ENCODE results near the gene BMI1. TPM values are rescaled to one million over a fixed set of nuclear protein-coding genes. Genes with fewer than 3 reads are reported as not detected.

BMI1 gene
- total and polyA plus RNA-seq, 3 donors from 2014 or later = 56.3 to 120 (median 111) TPM

DNA sequence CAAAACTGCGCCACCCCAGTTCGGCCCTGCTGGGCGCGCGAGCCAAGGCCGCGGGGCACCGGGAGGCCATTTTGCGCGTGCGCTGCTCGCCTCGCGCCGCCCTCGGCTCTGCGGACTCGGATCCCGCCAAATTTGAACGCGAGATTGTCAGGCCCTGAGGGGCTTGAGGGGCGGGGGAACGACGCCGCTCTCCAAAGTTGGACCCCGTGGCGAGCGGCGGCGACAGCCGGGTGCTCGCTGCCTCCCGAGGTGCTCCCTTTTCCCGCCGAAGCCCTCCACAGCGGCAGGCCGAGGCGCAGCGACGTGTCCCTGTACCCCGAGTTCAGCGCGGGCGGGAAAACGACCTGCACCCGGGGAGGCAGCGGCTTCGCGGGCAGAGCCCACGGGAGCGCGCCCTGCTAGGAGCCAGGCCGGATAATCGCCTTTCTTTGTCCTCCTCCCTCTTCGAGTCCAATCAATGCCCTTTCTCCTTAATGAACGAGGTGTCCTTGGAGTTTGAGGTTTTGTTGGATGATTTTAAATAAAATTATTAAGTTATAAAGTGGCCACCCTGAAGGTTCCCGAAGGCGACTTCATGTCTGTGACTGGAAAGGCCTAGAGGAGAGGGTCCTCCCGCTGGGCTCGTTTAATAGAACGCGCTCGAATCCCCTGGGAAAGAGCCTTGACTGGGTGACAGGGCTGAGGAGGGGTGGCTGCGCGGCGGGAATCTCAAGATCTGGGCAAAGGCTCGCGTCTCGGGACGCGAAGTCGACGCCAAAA lies 13.7 kb downstream of the BMI1 start:
- Histone ChIP-seq H3K27ac (peak overlapping the region in 1 of 2 donors; percentile 21), H3K4me1 (peaks cover 3% of the 10 kb centered on the region), H3K27me3 (no peaks in the 10 kb centered on the region), H3K36me3 (ENCODE audit: low read depth, missing control alignments) (no peaks in the 10 kb centered on the region), H3K9me3 (no peaks in the 10 kb centered on the region), H3K4me3 (peak overlapping the region; percentile 45 to 50)
- peak; percentile 70 for DNase-seq
- 10 to 11% methylated on average over 50 to 73 of the region's 73 CpGs for WGBS, 2 donors
- intact Hi-C loops (cut with DNase I; ENCODE audit: low total_unique reads) = no loop called here
- TF ChIP-seq, protein P1, sequence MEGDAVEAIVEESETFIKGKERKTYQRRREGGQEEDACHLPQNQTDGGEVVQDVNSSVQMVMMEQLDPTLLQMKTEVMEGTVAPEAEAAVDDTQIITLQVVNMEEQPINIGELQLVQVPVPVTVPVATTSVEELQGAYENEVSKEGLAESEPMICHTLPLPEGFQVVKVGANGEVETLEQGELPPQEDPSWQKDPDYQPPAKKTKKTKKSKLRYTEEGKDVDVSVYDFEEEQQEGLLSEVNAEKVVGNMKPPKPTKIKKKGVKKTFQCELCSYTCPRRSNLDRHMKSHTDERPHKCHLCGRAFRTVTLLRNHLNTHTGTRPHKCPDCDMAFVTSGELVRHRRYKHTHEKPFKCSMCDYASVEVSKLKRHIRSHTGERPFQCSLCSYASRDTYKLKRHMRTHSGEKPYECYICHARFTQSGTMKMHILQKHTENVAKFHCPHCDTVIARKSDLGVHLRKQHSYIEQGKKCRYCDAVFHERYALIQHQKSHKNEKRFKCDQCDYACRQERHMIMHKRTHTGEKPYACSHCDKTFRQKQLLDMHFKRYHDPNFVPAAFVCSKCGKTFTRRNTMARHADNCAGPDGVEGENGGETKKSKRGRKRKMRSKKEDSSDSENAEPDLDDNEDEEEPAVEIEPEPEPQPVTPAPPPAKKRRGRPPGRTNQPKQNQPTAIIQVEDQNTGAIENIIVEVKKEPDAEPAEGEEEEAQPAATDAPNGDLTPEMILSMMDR (IDR thresholded peaks at IDR 0.05) = no peak
- TF ChIP-seq POLR2A (IDR thresholded peaks at IDR 0.05) = no peak

DNA sequence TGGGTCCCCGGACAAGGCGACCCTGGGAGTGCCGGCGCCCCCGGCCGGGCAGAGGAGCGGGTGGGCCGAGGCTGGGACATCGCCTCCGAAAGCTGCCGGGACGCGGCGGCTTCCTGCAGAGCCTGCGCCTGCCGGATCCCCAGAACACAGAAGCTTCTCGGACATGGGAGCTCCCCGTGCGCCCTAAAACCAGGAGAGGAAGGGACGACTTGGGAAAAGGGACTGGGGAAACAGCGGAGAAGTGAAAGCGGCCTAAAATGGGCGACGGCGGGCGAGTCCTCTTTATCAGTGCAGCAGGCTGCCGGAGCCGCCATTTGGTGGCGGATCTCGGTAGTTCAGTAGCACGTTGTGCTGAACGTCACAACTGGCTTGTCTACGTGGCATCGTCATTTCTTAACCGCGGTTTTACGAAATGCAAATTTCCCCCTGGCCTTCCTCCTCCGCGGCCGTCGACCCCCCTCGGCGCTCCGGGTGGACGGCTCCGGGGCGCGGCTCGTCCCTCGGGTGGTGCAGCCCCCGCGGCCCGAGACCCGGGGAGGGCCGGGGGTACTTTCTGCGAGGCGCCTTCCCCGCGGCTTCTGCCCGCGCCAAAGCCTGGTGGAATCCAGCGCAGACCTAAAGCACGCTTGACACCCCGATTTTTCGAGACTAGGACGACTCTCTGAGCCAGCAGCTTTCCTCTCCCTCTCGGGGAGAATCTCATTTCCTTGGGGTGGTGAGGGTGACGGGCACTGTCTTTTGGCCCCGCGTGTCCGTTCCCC lies 14.5 kb downstream of the BMI1 start:
- Histone ChIP-seq H3K9me3 (no peaks in the 10 kb centered on the region), H3K27ac (peak overlapping the region; percentile 3 to 21), H3K27me3 (no peaks in the 10 kb centered on the region), H3K4me3 (peak overlapping the region; percentile 45 to 50), H3K4me1 (peaks cover 3% of the 10 kb centered on the region), H3K36me3 (ENCODE audit: low read depth, missing control alignments) (no peaks in the 10 kb centered on the region)
- intact Hi-C loops (cut with DNase I; ENCODE audit: low total_unique reads) = no loop called here
- WGBS, 2 donors = 2% methylated on average over 24 to 71 of the region's 71 CpGs
- no peak for TF ChIP-seq POLR2A (IDR thresholded peaks at IDR 0.05)
- TF ChIP-seq, protein P1 (IDR thresholded peaks at IDR 0.05) = peak in 1 of 3 experiments; percentile 38
- DNase-seq = peak; percentile 69

DNA sequence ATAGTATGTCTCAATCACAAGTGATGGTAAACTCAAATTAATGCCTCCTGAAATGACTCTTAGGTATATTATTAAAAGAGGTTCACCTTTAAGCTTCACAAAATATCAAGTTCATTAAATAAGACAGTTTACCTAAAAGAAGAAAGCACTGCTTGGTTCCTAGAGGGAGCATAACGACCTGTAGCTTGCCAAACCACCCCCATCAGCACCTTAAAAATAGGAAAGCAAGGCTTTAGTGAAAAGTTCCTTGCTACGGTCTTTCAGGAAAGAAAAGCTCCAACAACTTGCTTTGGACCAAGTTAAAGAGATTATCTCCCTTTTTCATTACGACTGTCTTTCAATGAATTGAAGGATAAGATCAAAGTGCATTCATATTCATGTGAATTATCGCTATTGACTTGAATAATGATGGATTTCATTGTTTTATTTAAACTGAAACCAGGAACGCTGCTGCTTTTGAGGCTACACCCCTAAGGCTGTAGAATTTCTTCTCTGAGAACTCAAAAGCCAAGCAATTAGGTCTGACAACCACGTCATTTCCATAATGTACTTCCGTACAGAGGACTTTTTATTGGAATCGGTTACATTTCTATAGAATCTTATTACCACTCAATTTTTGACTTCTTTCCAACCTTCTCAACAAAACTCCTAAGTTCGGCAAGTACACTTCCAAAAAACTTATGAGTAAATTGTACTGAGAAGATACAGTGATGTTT lies 17.4 kb downstream of the BMI1 start:
- peaks cover 14% of the 10 kb centered on the region for H3K4me1 ChIP-seq
- intact Hi-C loops (cut with DNase I; ENCODE audit: low total_unique reads) = no loop called here
- TF ChIP-seq, protein P1 (IDR thresholded peaks at IDR 0.05) = no peak
- TF ChIP-seq POLR2A (IDR thresholded peaks at IDR 0.05) = no peak
- no peak overlapping the region for H3K4me3 ChIP-seq
- WGBS, 2 donors = 21 to 25% methylated on average over 9 of the region's 9 CpGs
- no peak for DNase-seq
- H3K36me3 ChIP-seq (ENCODE audit: low read depth, missing control alignments) = no peaks in the 10 kb centered on the region
- no peak overlapping the region for H3K27ac ChIP-seq
- H3K9me3 ChIP-seq = no peaks in the 10 kb centered on the region
- no peaks in the 10 kb centered on the region for H3K27me3 ChIP-seq

DNA sequence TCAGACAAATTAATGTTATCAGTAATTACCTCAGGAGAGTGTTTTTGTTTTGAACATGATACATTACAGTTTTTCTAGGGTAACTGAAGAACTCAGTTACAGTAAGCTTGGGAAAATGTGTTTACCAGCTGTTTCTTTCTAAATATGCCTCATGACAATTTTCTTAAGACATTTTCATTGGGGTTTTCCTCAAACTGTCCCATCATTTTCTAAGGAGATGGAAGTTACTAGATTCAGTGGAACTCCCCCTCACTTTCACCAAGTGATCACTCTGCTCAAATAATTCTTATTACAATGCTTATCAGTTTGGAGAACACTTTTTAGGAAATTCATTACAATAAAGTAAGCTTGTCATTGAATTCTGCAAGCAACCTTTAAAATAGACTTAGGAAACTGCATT lies 18.0 kb downstream of the BMI1 start:
- TF ChIP-seq POLR2A (IDR thresholded peaks at IDR 0.05) = no peak
- TF ChIP-seq, protein P1 (IDR thresholded peaks at IDR 0.05) = no peak
- H3K27me3 ChIP-seq = no peaks in the 10 kb centered on the region
- no peak for DNase-seq

More for the DNA sequence above, 18.0 kb downstream of the BMI1 start:
- no peak overlapping the region for H3K4me3 ChIP-seq
- H3K9me3 ChIP-seq = no peaks in the 10 kb centered on the region
- no peak overlapping the region for H3K27ac ChIP-seq
- H3K36me3 ChIP-seq (ENCODE audit: low read depth, missing control alignments) = no peaks in the 10 kb centered on the region
- intact Hi-C loops (cut with DNase I; ENCODE audit: low total_unique reads) = no loop called here
- peaks cover 14% of the 10 kb centered on the region for H3K4me1 ChIP-seq

Data from testis (tissue), 3 donors.